Fibroblast of skin of scalp (primary cell): ENCODE results near the gene SPATA6L.
A peak's percentile ranks its signal among the peaks of the same experiment; 100 is the strongest.
"Not testable (repeated sequence)": the region's sequence is repeated elsewhere in the genome, so short reads cannot be mapped to it uniquely, and the experiment has no call there.

Source experiments
- DNase-seq: peaks from one replicate; pipeline ENCODE4 v3.0.0-alpha.2; 2013

Gene SPATA6L

GRCh38 chr9:4622016-4622415 lies 44.3 kb downstream of the SPATA6L start:
- DNase-seq = no peak

- DNase-seq = peak; percentile 54
Observed at GRCh38 chr9:4620881-4621555, 45.3 kb downstream of the SPATA6L start.

- no peak for DNase-seq
Observed at GRCh38 chr9:4620057-4620765, 46.1 kb downstream of the SPATA6L start.

- no peak for DNase-seq
Observed at GRCh38 chr9:4618700-4619099, 47.6 kb downstream of the SPATA6L start.

- no peak for DNase-seq
Observed at GRCh38 chr9:4617752-4618151, 48.5 kb downstream of the SPATA6L start.

- no peak for DNase-seq
Observed at GRCh38 chr9:4615778-4616177, 50.5 kb downstream of the SPATA6L start.

- DNase-seq = peak; percentile 13
Observed at GRCh38 chr9:4615251-4615650, 51.0 kb downstream of the SPATA6L start.

GRCh38 chr9:4614627-4615026 lies 51.7 kb downstream of the SPATA6L start:
- DNase-seq = no peak

GRCh38 chr9:4606033-4606432 lies 60.2 kb downstream of the SPATA6L start:
- DNase-seq = not testable (repeated sequence)

- peak; percentile 63 for DNase-seq
Observed at GRCh38 chr9:4604678-4605095, 61.6 kb downstream of the SPATA6L start.

GRCh38 chr9:4603830-4604229 lies 62.5 kb downstream of the SPATA6L start:
- DNase-seq = no peak

- DNase-seq = no peak
Observed at GRCh38 chr9:4600368-4600767, 65.9 kb downstream of the SPATA6L start.

- no peak for DNase-seq
Observed at GRCh38 chr9:4596165-4596922, 69.9 kb downstream of the SPATA6L start.

GRCh38 chr9:4594994-4595393 lies 71.3 kb downstream of the SPATA6L start:
- DNase-seq = no peak

- DNase-seq = no peak
Observed at GRCh38 chr9:4594545-4594944, 71.7 kb downstream of the SPATA6L start.

- no peak for DNase-seq
Observed at GRCh38 chr9:4592886-4593285, 73.4 kb downstream of the SPATA6L start.

GRCh38 chr9:4592295-4592694 lies 74.0 kb downstream of the SPATA6L start:
- no peak for DNase-seq

- no peak for DNase-seq
Observed at GRCh38 chr9:4591123-4591500, 75.2 kb downstream of the SPATA6L start.

- no peak for DNase-seq
Observed at GRCh38 chr9:4590430-4591122, 75.7 kb downstream of the SPATA6L start.

- DNase-seq = no peak
Observed at GRCh38 chr9:4588721-4589120, 77.6 kb downstream of the SPATA6L start.

- peak; percentile 18 for DNase-seq
Observed at GRCh38 chr9:4585135-4585534, 81.1 kb downstream of the SPATA6L start.

GRCh38 chr9:4584636-4585035 lies 81.6 kb downstream of the SPATA6L start:
- no peak for DNase-seq

GRCh38 chr9:4583001-4583400 lies 83.3 kb downstream of the SPATA6L start:
- DNase-seq = no peak
